HG03025 (cell line): ENCODE results near the gene SSX4B.
"Not testable (repeated sequence)": the region's sequence is repeated elsewhere in the genome, so short reads cannot be mapped to it uniquely, and the experiment has no call there.

ENCODE experiments used
- ATAC-seq: cut with Tn5 transposase; IDR thresholded peaks from one replicate; pipeline ENCODE4 v1.9.1; 2021; ENCODE audit warnings: mild to moderate bottlenecking, moderate library complexity; ENCODE audit not compliant: unreplicated experiment, low FRiP score

Gene SSX4B

DNA sequence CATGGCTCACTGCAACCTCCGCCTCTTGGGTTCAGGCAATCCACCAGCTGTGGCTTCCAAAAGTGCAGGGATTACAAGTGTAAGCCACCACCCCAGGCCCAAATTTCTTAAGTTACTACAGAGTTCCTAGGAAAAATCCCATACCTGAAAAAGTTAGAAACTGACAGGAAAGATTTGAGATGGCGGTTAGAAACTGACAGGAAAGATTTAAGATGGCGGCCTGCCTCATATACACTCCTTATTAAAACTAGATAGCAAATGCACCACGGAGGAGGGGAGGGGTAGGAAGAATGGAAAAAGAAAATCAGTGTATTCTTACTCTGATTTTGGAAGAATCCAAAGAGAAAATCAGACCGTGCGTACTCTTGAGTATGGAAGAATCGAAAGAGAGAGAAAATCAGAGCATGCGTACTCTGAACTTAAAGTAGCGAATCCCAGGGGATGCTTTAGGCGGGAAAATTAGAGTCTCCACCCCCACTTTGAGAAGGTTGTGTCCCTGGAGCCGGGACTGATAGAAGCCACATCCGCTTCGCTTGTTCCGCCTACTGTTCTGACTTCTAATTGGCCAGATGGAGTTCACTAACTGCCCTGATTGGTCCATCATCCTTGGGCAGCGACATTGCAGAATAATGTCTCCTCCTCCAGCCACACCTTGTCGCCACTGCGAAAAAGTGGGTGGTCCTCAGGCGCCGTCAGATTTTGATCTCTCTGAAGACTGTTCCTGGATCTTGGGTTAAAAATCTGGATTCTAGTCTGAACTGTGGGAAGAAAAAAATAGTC lies 55.3 kb downstream of the SSX4B start, which contains the start of gene SSX3:
Gene SSX3, minus strand, starts transcription at position 389 of the 780 bp plus-strand sequence. CDS start 1,454 bp downstream, outside the sequence.
- not testable (repeated sequence) for ATAC-seq
